ENCODE measurements around the gene AASDH. TPM values are rescaled to one million over a fixed set of nuclear protein-coding genes. Genes with fewer than 3 reads are reported as not detected.

Gene AASDH
- 7.8 and 9.7 TPM in 2 replicates for total RNA-seq (2014; rRNA removed; shearing (Covaris generic))

GRCh38 chr4:56387023-56388001 is at the start of gene AASDH:
TSS of gene AASDH (minus strand) at chr4:56387491. CDS start at chr4:56384299, 3,192 bp downstream.

GRCh38 chr4:56435140-56435926 is 48.0 kb upstream of the AASDH start, which contains the start of gene PPAT:
TSS of gene PPAT (minus strand) at chr4:56435615. CDS start at chr4:56435477, 138 bp downstream.

Small RNAs within 50 kb of the gene (small RNA-seq; reads per million reads assigned to genes)
- not detected for gene RNU6-197P

Other genes with a start within 250 kb of the AASDH start
- 37.5 and 41.6 TPM in 2 replicates for gene PPAT, start 48.1 kb upstream of the AASDH start, total RNA-seq (2014; rRNA removed; shearing (Covaris generic))
- gene PAICS, start 48.8 kb upstream of the AASDH start, total RNA-seq (2014; rRNA removed; shearing (Covaris generic)): 103 and 124 TPM in 2 replicates
- gene SRP72, start 80.1 kb upstream of the AASDH start, total RNA-seq (2014; rRNA removed; shearing (Covaris generic)): 138 and 151 TPM in 2 replicates
- gene ARL9, start 118.3 kb upstream of the AASDH start, total RNA-seq (2014; rRNA removed; shearing (Covaris generic)): 0.13 and 0.34 TPM in 2 replicates

Data from A375 (cell line).